GM10248 (cell line): ENCODE results near the gene YJEFN3.

Experiments used
- CTCF ChIA-PET: fragments of 300-600 bp; sonication (Branson Sonifier 250); formaldehyde crosslinking; extraction: SDS; loops from one replicate; lab custom pipeline; 2021; ENCODE audit warnings: antibody characterized with exemption; lab: Yijun Ruan, JAX
- POLR2A ChIA-PET: fragments of 350-650 bp; sonication (Branson Sonifier 250); formaldehyde crosslinking; extraction: SDS; loops from one replicate; lab custom pipeline; 2020; ENCODE audit warnings: antibody characterized with exemption; lab: Yijun Ruan, JAX
- DNase-seq: peaks from one replicate; pipeline ENCODE4 v3.0.0; 2012; ENCODE audit errors: extremely low spot score
- CTCF ChIP-seq: IDR thresholded peaks from 2 replicates; pipeline ENCODE4 v1.5.1; 2012; ENCODE audit warnings: mild to moderate bottlenecking, low read depth; ENCODE audit errors: extremely low read depth, missing control alignments, control extremely low read depth

YJEFN3 gene

GRCh38 chr19:19502808-19503602 is 25.7 kb upstream of the YJEFN3 start:
- TF ChIP-seq CTCF = no peak
- ChIA-PET POLR2A (no interaction called here), CTCF (interaction anchor here (1.5 kb wide), 1 partner anchor 50 kb away, joined by 3 read pairs; no protein-coding TSS in a partner anchor)
- no peak for DNase-seq

GRCh38 chr19:19504754-19505668 is 23.7 kb upstream of the YJEFN3 start:
- ChIA-PET CTCF (interaction anchor here (1.3 to 1.5 kb wide), 2 partner anchors 12 to 15 kb away, joined by 3 to 7 read pairs; no protein-coding TSS in a partner anchor), POLR2A (no interaction called here)
- no peak for DNase-seq
- no peak for TF ChIP-seq CTCF

GRCh38 chr19:19505669-19506326 is 22.9 kb upstream of the YJEFN3 start:
- POLR2A ChIA-PET = no interaction called here
- DNase-seq = no peak
- CTCF ChIA-PET = interaction anchor here (1.5 kb wide), 1 partner anchor 16 kb away, joined by 7 read pairs; no protein-coding TSS in a partner anchor
- no peak for TF ChIP-seq CTCF

GRCh38 chr19:19506592-19506991 is 22.1 kb upstream of the YJEFN3 start:
- no peak for DNase-seq
- ChIA-PET CTCF (interaction anchor here (1.0 kb wide), 1 partner anchor 48 kb away, joined by 3 read pairs; no protein-coding TSS in a partner anchor), POLR2A (no interaction called here)
- TF ChIP-seq CTCF = no peak

- no peak for DNase-seq
- ChIA-PET CTCF (interaction anchor here (0.7 to 1.0 kb wide), 2 partner anchors 17 to 47 kb away, joined by 3 read pairs; no protein-coding TSS in a partner anchor), POLR2A (interaction anchor here (0.7 kb wide), 1 partner anchor 74 kb away, joined by 3 read pairs; no protein-coding TSS in a partner anchor)
- no peak for TF ChIP-seq CTCF
These were observed 21.4 kb upstream of the YJEFN3 start for GRCh38 chr19:19507354-19507753.
